Left kidney (tissue), 2 donors: ENCODE measurements around the gene FGD1. TPM values are rescaled to one million over a fixed set of nuclear protein-coding genes. Genes with fewer than 3 reads are reported as not detected.
A peak's percentile ranks its signal among the peaks of the same experiment; 100 is the strongest.

Experiments used
- DNase-seq: peaks from one replicate; pipeline ENCODE4 v3.0.0-alpha.2; 2013
- polyA plus RNA-seq: library from polyadenylated mRNA; unstranded; fragments of 120-200 nt; gene quantifications from one replicate; pipeline ENCODE4 v1.2.1, GENCODE V29; 2013; ENCODE audit not compliant: insufficient read length

Gene FGD1
- polyA plus RNA-seq, 1 donor, result 18.4 TPM

- DNase-seq, result no peak
These were observed 21.8 kb downstream of the FGD1 start for GRCh38 chrX:54473993-54474859.

GRCh38 chrX:54470054-54470760, 25.8 kb downstream of the FGD1 start:
- no peak for DNase-seq

GRCh38 chrX:54452920-54453319, 43.1 kb downstream of the FGD1 start:
- peak; percentile 15 for DNase-seq

- no peak for DNase-seq
These were observed 46.1 kb downstream of the FGD1 start for GRCh38 chrX:54449929-54450328.

- DNase-seq, result no peak
These were observed 48.6 kb downstream of the FGD1 start for GRCh38 chrX:54447461-54447860.

GRCh38 chrX:54446084-54446483, 50.0 kb downstream of the FGD1 start:
- no peak for DNase-seq

- DNase-seq, result no peak
These were observed 51.3 kb downstream of the FGD1 start for GRCh38 chrX:54444752-54445151.

GRCh38 chrX:54442790-54443189, 53.2 kb downstream of the FGD1 start:
- no peak for DNase-seq

GRCh38 chrX:54439960-54440871, 55.8 kb downstream of the FGD1 start, which contains the start of gene TSR2:
TSS of gene TSR2 (plus strand) at chrX:54440404. CDS start at chrX:54440422, 18 bp downstream.
- peak; percentile 75 for DNase-seq

- no peak for DNase-seq
These were observed 60.9 kb downstream of the FGD1 start for GRCh38 chrX:54435121-54435520.

GRCh38 chrX:54430519-54430918, 65.5 kb downstream of the FGD1 start:
- no peak for DNase-seq

GRCh38 chrX:54427837-54428424, 68.1 kb downstream of the FGD1 start:
- no peak for DNase-seq

GRCh38 chrX:54423161-54423888, 72.7 kb downstream of the FGD1 start:
- DNase-seq, result no peak

GRCh38 chrX:54422168-54422567, 73.9 kb downstream of the FGD1 start:
- no peak for DNase-seq

- DNase-seq, result no peak
These were observed 76.3 kb downstream of the FGD1 start for GRCh38 chrX:54419559-54420302.

- no peak for DNase-seq
These were observed 79.1 kb downstream of the FGD1 start for GRCh38 chrX:54416965-54417364.

GRCh38 chrX:54415534-54416350, 80.3 kb downstream of the FGD1 start:
- peak; percentile 28 for DNase-seq

GRCh38 chrX:54413753-54414152, 82.3 kb downstream of the FGD1 start:
- DNase-seq, result no peak

GRCh38 chrX:54411732-54412131, 84.3 kb downstream of the FGD1 start:
- DNase-seq, result no peak
